Stimulated activated naive B cell treated with anti-CD40 and anti-IgM and Interleukin-4, amounts not matched to agents 10 μg/mL and 1 μg/mL and 100 μg/mL, for 72 hours (primary cell): Measurements from ENCODE around the gene DERA.
"Not testable (repeated sequence)": the region's sequence is repeated elsewhere in the genome, so short reads cannot be mapped to it uniquely, and the experiment has no call there.

Source experiments
- ATAC-seq, 2 donors: fragments of 150-1000 bp; cut with Tn5 transposase; replicated peaks; 2 replicates each; pipeline ENCODE4 v1.10.0; 2021; ENCODE audit warnings: moderate library complexity in 1 of 2
- DNase-seq: peaks from one replicate; pipeline ENCODE4 v3.0.0; 2021
- H3K27ac Mint-ChIP-seq: one replicate; pipeline ENCODE4 v1.8.0; 2022; ENCODE audit warnings: mild to moderate bottlenecking, mixed read lengths
- H3K27me3 Mint-ChIP-seq, 2 donors: one replicate each; pipeline ENCODE4 v1.8.0; 2022; ENCODE audit warnings: mixed read lengths in 2 of 2
- H3K36me3 Mint-ChIP-seq, 2 donors: one replicate each; pipeline ENCODE4 v1.8.0; 2022; ENCODE audit warnings: mixed read lengths in 2 of 2, mild to moderate bottlenecking in 1 of 2
- H3K4me1 Mint-ChIP-seq, 2 donors: one replicate each; pipeline ENCODE4 v1.8.0; 2022; ENCODE audit warnings: mixed read lengths in 2 of 2, mild to moderate bottlenecking in 1 of 2
- H3K4me3 Mint-ChIP-seq, 2 donors: one replicate each; pipeline ENCODE4 v1.8.0; 2022; ENCODE audit warnings: mild to moderate bottlenecking in 2 of 2, mixed read lengths in 2 of 2, moderate library complexity in 1 of 2
- H3K9me3 Mint-ChIP-seq, 2 donors: one replicate each; pipeline ENCODE4 v1.8.0; 2022; ENCODE audit warnings: mixed read lengths in 2 of 2, mild to moderate bottlenecking in 1 of 2

DERA gene

DNA sequence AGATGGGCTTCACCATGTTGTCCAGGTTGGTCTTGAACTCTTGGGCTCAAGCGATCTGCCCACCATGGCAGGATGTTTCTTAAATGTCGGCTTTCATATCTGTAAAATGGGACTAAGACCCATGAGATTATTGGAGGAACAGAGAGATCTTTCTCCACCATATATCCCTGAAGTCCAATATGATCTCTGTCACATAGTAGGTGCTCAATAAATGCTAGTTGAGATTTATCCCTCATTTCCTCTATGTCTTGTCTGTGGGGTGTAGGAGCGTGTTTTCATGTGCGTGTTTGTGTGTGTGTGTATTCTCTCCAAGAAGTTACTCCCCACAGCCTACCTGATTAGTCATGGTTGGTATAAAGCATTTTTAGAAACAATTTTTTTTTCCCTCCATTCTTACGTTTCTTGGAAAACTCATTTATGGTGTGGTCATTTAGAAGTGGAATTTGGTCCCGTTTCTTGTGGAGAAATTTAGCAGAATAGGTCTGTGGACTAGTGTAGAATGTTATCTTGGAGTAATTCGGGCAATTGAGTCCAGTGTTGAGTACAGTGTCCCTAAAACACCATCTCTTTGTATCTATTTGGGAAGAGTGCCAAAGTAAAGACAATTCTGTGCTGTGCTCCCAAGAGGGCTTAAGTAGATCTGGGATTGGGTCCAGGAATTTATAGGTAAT is 24.6 kb upstream of the DERA start:
- Mint-ChIP-seq H3K9me3 (no peaks in the 10 kb centered on the region), H3K27ac (no peak overlapping the region), H3K4me1 (peaks cover 36 to 50% of the 10 kb centered on the region in 2 donors), H3K36me3 (peaks cover 39 to 49% of the 10 kb centered on the region in 2 donors), H3K4me3 (peak overlapping the region in 1 of 2 donors; percentile 14), H3K27me3 (no peaks in the 10 kb centered on the region)
- DNase-seq: no peak
- ATAC-seq: no peak

DNA sequence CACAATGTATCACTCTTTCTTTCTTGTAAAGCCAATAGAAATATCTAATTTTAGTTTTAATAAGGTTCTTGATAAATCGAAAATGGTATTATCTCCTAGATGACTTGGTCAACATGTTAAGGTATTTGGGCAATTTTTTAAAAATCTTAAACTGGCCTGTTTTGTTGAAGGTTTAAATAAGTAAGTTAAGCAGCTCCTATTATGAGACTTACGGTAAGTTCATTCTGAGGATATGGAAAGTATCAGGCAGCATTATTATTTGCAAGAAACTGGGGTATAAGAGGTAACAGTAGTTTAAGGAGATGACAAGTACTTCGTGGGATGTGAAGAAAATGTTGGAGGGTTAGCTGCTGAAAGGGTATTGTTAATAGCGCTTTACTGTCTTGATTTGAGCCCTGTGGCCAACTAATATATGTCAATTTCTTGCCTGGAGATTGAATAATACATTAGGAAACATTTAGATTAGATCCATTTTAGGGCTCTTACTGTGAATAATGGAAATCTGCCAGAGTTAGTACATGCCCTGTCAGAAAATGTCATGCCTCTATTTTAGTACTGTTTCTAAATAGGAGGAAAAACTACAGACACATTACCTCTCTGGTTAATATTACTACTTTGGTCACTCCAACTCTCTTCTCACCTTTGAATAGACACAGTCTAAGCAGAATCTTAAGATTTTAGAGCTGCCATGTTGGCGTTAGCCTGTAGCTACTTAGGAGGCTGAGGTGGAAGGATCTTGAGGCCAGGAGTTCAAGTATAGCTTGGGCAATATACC is 23.9 kb upstream of the DERA start:
- Mint-ChIP-seq H3K9me3 (no peaks in the 10 kb centered on the region), H3K36me3 (peaks cover 40 to 49% of the 10 kb centered on the region in 2 donors), H3K27ac (no peak overlapping the region), H3K4me1 (peaks cover 31 to 50% of the 10 kb centered on the region in 2 donors), H3K27me3 (no peaks in the 10 kb centered on the region), H3K4me3 (no peak overlapping the region)
- DNase-seq (no peak), ATAC-seq (no peak)

DNA sequence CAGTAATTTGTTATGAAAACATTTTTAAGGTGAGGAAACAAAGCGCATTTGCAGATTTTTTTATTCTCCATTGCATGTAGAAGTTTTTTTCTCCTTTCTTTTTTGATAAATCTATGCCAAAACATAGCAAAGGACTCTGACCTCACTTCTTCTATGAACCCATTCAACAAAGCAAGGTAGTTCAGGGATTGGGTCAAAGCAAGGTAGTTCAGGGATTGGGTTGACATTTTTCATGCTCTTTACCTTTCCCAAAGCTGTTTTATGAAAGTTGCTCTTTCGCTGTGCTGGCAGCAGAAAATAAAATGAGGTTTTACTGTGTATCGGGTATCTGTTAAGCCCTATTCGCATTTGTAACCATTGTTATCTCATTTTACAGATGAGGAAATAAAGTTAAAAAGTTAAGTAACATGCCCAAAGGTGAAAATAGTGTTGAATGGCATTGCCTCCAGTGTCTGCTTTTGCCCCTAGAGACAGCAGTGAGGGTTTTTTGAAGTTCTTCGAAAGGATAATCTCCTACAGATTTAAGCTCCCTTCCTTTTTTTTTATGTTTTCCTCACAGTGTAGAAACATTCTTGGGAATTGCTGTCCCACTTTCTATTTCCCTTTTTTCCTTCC is 18.4 kb upstream of the DERA start:
- no peak for DNase-seq
- H3K27me3 Mint-ChIP-seq: no peaks in the 10 kb centered on the region
- H3K4me1 Mint-ChIP-seq: peaks cover 4 to 6% of the 10 kb centered on the region in 2 donors
- H3K4me3 Mint-ChIP-seq: no peak overlapping the region
- H3K9me3 Mint-ChIP-seq: no peaks in the 10 kb centered on the region
- no peak overlapping the region for H3K27ac Mint-ChIP-seq
- ATAC-seq: no peak
- peaks cover 14 to 16% of the 10 kb centered on the region in 2 donors for H3K36me3 Mint-ChIP-seq

DNA sequence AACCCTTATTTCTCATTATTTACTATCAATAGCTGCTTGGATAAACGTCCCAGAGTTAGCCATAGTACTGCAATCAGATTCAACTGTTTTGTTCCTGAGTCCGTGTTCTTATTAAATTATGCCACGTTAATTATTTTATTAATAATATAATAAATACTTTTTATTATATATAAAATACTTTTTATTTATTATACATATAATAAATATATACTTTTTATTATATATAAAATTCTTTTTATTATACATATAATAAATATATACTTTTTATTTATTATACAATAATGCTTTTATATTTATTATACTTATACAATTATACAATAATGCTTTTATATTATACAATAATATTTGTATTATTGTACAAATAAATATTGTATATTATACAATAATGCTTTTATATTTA is 17.9 kb upstream of the DERA start:
- Mint-ChIP-seq H3K27ac (no peak overlapping the region), H3K27me3 (no peaks in the 10 kb centered on the region), H3K36me3 (peaks cover 13 to 16% of the 10 kb centered on the region in 2 donors), H3K9me3 (no peaks in the 10 kb centered on the region), H3K4me1 (peaks cover 1 to 4% of the 10 kb centered on the region in 2 donors), H3K4me3 (no peak overlapping the region)
- ATAC-seq (no peak), DNase-seq (no peak)

DNA sequence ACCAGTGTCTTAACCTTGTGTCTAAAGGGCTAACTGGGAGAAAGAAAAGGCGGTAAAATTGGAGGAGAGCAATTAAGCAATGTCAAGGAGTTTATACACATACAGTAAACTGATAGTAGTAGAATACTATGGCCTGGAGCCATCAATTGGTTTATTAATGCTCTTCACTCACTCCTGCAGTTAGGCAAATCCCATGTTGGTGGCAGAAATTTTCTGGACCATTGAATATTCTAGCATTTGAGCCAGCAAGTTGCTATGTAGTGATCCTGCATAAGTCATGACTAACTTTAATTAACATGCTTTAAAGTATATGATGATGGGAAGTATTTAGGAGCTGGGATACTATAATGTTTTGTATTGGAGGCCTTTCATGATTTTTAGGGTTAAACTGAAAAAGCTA is 14.3 kb upstream of the DERA start:
- H3K27me3 Mint-ChIP-seq: no peaks in the 10 kb centered on the region
- no peak overlapping the region for H3K4me3 Mint-ChIP-seq
- peaks cover 16 to 20% of the 10 kb centered on the region in 2 donors for H3K36me3 Mint-ChIP-seq
- H3K4me1 Mint-ChIP-seq: peaks cover 4 to 6% of the 10 kb centered on the region in 2 donors
- no peak overlapping the region for H3K27ac Mint-ChIP-seq
- ATAC-seq: no peak
- no peaks in the 10 kb centered on the region for H3K9me3 Mint-ChIP-seq
- no peak for DNase-seq

DNA sequence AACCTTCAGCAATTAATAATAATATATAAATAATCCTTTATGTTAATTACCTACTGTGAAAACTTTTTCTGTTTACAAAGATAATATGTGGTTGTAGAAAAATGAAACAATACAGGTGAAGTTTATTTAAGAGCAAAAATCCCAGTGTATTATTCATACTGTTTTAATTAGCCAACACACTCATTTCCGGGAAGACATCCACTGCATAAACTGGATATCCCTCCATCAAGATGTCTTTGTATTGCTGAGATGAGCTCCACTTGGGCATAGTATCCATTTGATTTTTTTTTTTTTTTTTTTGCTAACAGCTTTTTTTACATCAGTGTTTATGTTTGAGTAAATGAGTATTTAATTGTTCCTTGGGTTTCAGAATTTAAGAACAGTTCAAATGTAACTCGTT is 13.7 kb upstream of the DERA start:
- DNase-seq (no peak), ATAC-seq (no peak)
- Mint-ChIP-seq H3K36me3 (peaks cover 16 to 26% of the 10 kb centered on the region in 2 donors), H3K9me3 (no peaks in the 10 kb centered on the region), H3K4me3 (no peak overlapping the region), H3K4me1 (peaks cover 4 to 6% of the 10 kb centered on the region in 2 donors), H3K27me3 (no peaks in the 10 kb centered on the region), H3K27ac (no peak overlapping the region)

DNA sequence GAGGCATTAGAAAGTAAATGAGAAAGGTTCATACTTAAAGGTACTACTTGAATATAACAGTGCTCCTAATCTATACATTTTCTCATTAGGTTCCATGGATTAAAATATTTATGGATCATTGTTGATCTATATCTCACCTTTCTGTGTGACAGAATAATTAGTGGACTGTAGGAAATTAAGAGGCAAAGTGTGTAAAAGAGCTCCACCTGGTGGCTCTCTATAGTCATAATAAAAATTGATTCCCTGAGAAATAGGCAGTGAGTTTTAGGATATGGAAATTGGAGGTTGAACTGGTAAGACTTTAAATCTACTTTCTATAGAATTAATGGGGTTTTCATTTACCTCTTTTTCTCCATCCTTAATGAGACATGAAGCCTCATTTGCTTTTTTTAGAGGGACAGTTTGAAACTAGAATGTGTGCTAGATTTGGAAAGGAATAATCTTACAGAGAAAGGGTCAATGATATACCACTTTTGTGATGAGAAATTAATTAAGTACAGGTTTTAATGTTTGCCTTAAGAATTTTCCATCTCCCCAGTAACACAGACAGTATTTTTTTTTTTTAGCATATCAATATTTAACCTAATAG is 11.8 kb upstream of the DERA start:
- no peak overlapping the region for H3K4me3 Mint-ChIP-seq
- no peaks in the 10 kb centered on the region for H3K27me3 Mint-ChIP-seq
- DNase-seq (no peak), ATAC-seq (no peak)
- H3K9me3 Mint-ChIP-seq: no peaks in the 10 kb centered on the region
- H3K4me1 Mint-ChIP-seq: peaks cover 4 to 6% of the 10 kb centered on the region in 2 donors
- no peak overlapping the region for H3K27ac Mint-ChIP-seq
- H3K36me3 Mint-ChIP-seq: peaks cover 17 to 39% of the 10 kb centered on the region in 2 donors

DNA sequence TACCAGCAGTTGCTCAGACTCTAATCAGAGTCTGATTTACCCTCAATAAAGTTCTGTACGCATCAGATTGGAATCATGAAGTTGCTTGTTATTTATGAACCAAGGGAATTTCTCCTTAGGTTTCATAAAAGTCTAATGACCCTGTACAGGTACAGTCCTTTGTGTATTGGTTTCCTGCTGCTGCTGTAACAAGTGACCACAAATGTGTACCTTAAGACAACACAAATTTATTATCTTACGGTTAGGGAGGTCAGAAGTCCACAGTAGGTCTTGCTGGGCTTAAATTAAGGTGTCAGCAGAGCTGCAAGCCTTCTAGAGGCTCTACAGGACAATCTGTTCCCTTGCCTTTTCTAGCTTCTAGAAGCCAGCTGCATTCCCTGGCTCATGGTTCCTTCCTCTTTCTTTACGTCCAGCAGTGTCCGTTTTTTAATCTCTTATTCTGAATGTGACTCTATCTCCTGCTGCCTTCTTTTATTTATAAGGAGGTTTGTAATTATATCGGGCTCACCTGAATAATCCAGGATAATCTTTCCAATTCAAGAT is 6.7 kb upstream of the DERA start:
- Mint-ChIP-seq H3K27me3 (no peaks in the 10 kb centered on the region), H3K36me3 (peaks cover 10 to 30% of the 10 kb centered on the region in 2 donors), H3K4me1 (peaks cover 0 to under 1% of the 10 kb centered on the region in 2 donors), H3K9me3 (no peaks in the 10 kb centered on the region), H3K27ac (no peak overlapping the region), H3K4me3 (no peak overlapping the region)
- no peak for ATAC-seq
- DNase-seq: no peak

DNA sequence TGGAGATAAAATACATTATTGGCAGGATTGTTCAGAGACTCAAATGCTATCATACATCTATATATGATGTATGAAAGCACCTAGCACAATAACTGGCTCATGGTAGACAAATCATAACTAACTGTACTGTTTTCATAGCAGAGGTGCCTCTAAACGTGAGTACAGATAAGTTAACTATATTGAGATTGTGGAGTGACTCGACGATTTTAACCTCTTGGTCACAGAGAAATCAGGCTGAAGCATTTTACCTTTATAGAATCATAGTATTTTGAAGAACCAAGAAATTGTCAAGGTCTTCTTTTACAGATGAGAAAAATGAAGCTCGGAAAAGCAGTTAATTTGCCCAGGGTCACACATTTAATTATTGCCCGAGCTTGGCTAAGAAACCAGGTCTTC is 666 bp upstream of the DERA start:
- Mint-ChIP-seq H3K36me3 (no peaks in the 10 kb centered on the region), H3K27me3 (no peaks in the 10 kb centered on the region), H3K4me1 (peaks cover 0 to 12% of the 10 kb centered on the region in 2 donors), H3K9me3 (no peaks in the 10 kb centered on the region), H3K4me3 (peak overlapping the region in 1 of 2 donors; percentile 19), H3K27ac (no peak overlapping the region)
- DNase-seq (no peak), ATAC-seq (no peak)

DNA sequence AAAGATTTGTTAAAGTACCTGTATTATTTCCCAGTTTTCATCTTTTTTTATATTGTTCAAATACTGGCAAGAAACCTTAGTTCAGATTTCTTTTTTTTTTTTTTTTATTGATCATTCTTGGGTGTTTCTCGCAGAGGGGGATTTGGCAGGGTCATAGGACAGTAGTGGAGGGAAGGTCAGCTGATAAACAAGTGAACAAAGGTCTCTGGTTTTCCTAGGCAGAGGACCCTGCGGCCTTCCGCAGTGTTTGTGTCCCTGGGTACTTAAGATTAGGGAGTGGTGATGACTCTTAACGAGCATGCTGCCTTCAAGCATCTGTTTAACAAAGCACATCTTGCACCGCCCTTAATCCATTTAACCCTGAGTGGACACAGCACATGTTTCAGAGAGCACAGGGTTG is 799 bp downstream of the DERA start:
- H3K9me3 Mint-ChIP-seq, H3K36me3 Mint-ChIP-seq, H3K27me3 Mint-ChIP-seq, DNase-seq: not testable (repeated sequence)
- Mint-ChIP-seq H3K4me1 (peaks cover 0 to 12% of the 10 kb centered on the region in 2 donors), H3K4me3 (peak overlapping the region; percentile 88 to 90), H3K27ac (peak overlapping the region; percentile 92)
- peak in 1 of 2 donors; percentile 8 for ATAC-seq

DNA sequence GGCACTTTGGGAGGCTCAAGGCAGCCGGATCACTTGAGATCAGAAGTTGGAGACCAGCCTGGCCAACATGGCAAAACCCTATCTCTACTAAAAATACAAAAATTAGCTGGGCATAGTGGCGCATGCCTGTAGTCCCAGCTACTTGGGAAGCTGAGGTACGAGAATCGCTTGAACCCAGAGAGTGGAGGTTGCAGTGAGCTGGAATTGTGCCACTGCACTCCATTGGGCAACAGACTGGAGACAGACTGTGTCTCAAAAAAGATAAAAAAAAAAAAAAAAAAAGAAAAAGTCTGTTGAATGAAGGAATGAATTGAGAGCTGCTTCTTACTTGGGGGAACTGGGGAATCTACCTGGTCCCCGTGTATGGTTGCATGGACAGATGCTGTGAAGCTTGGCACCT is 3.0 kb downstream of the DERA start:
- peaks cover 7 to 17% of the 10 kb centered on the region in 2 donors for H3K4me1 Mint-ChIP-seq
- peaks cover 3 to 11% of the 10 kb centered on the region in 2 donors for H3K36me3 Mint-ChIP-seq
- not testable (repeated sequence) for ATAC-seq, H3K27me3 Mint-ChIP-seq, H3K27ac Mint-ChIP-seq, DNase-seq, H3K9me3 Mint-ChIP-seq, H3K4me3 Mint-ChIP-seq

DNA sequence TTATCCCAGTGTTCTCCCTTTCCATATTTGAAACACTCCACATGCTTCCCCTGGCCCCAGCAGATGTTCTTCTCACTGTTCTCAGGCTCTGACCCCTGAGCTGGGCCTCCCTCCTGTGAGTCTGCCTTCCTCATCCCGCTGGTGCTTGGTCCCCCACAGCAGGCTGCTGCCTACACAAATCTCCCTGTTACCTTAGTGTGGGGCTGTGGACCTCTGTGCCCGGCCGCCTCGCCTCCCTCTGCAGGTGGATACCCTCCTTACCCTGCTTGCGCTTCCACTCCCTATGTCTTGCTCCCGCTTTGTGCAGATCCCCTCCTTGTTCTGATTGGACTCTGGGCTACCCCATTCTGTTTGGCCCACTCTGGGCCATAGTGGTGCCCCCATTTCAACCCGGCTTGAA is 6.9 kb downstream of the DERA start:
- DNase-seq: no peak
- peaks cover 7 to 16% of the 10 kb centered on the region in 2 donors for H3K36me3 Mint-ChIP-seq
- H3K4me3 Mint-ChIP-seq: no peak overlapping the region
- no peaks in the 10 kb centered on the region for H3K9me3 Mint-ChIP-seq
- H3K4me1 Mint-ChIP-seq: peaks cover 7 to 10% of the 10 kb centered on the region in 2 donors
- no peak overlapping the region for H3K27ac Mint-ChIP-seq
- H3K27me3 Mint-ChIP-seq: no peaks in the 10 kb centered on the region
- no peak for ATAC-seq

DNA sequence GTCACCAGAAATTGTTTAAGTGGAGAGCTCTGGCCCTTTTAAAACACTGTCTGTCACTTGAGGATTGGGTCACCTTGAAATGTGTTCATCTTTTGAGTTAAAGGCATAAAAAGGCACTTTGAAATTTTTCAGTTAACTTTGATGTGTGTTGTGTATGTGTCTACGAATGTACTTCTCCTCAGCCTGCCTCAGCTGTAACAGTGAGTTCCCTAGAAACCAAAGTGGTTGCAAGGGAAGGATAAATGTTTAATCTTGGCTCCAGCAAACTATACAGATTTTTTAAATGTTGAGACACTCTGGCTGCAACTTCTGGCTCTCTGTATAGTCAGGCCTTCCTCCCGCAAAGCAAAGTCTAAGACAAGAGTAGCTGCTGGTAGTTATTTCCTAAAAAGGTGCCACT is 8.3 kb downstream of the DERA start:
- Mint-ChIP-seq H3K36me3 (peaks cover 7 to 21% of the 10 kb centered on the region in 2 donors), H3K27me3 (no peaks in the 10 kb centered on the region), H3K27ac (no peak overlapping the region), H3K9me3 (no peaks in the 10 kb centered on the region), H3K4me3 (no peak overlapping the region), H3K4me1 (peaks cover 7 to 10% of the 10 kb centered on the region in 2 donors)
- DNase-seq (no peak), ATAC-seq (no peak)

DNA sequence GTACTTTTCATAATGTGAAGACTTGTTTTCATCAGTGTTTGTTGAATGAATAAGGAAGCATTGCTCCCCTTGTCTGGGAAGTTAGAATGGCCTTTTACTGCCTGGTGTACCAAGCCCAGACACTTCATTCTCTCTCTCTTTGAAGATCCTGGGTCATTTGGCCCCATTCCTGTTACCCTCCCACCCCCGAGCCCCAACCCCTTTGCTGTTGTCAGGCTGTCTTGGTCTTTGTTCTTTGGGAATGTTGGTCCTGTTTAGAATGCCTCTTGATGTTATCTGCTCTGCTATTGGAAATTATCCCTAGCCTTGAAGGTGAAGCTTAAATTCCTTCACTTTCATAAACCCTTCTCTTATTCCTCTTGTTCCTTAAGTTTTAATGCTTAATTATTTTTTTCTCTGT is 13.8 kb downstream of the DERA start:
- ATAC-seq (no peak), DNase-seq (no peak)
- Mint-ChIP-seq H3K27me3 (no peaks in the 10 kb centered on the region), H3K4me1 (peaks cover 3 to 11% of the 10 kb centered on the region in 2 donors), H3K36me3 (peaks cover 7 to 13% of the 10 kb centered on the region in 2 donors), H3K4me3 (no peak overlapping the region), H3K27ac (no peak overlapping the region), H3K9me3 (no peaks in the 10 kb centered on the region)
